PFSK-1 (cell line): Measurements from ENCODE around the gene PSMB7.

ENCODE experiments used
- FOXP2 ChIP-seq: optimal IDR thresholded peaks from 2 replicates; pipeline ENCODE3; 2011; ENCODE audit warnings: borderline replicate concordance, control low read depth, inconsistent platforms; ENCODE audit not compliant: insufficient read depth; ENCODE audit errors: extremely low read length, extremely low read depth
- POLR2AphosphoS5 ChIP-seq: IDR thresholded peaks from 2 replicates; pipeline ENCODE4 v1.6.1; 2012; ENCODE audit warnings: low read depth, mild to moderate bottlenecking, control low read depth, low read length, moderate library complexity
- SIN3A ChIP-seq: IDR thresholded peaks from 2 replicates; pipeline ENCODE4 v1.6.1; 2012; ENCODE audit warnings: mild to moderate bottlenecking, low read length, moderate library complexity, borderline replicate concordance; ENCODE audit not compliant: insufficient read depth
- TAF1 ChIP-seq: IDR thresholded peaks from 2 replicates; pipeline ENCODE4 v1.6.1; 2012; ENCODE audit warnings: low read length, control low read depth, borderline replicate concordance; ENCODE audit not compliant: insufficient read depth
- TF ChIP-seq, protein P1 (sequence below), 2 experiments: IDR thresholded peaks; 2 replicates each; pipeline versions ENCODE4 v1.6.1 to v1.8.0; 2011 to 2012; ENCODE audit warnings: low read depth in 2 of 2, low read length in 2 of 2, control low read depth in 1 of 2, inconsistent platforms in 1 of 2, mild to moderate bottlenecking in 1 of 2, moderate library complexity in 1 of 2; ENCODE audit not compliant: insufficient read depth in 1 of 2

The PSMB7 gene

DNA sequence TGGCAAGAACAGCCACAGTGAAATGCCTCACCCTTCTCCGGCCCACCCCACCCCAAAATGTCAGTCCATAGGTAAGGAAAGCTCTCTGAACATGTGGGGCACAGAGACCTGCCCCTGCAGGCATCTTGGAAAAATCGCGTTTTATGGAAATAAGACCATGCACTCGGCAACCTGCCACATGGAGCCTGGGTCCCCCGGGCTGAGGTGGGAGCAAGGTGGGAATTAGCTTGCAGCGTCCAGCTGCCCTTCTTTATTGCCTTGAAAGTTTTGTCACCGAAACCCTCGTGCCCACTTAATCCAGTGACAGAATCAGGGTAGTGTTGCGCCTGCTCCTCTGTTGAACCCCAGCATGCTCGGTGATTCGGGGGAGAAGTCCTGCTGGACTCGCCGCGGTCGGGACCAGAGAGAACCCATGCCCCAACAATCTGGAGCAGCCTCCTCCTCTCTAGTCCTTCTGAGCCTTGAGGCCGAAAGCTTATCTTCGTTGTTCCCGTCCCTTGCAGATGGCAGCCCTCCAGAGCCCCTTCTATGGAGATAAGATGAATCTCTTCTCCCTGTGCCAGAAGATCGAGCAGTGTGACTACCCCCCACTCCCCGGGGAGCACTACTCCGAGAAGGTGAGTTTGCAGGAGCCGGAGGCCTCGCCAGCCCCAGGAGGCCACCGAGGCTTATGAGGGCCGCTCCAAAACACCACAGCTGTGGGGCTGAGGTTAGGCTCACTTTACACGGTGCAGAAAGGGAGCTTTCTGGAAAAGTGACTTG lies 67.9 kb downstream of the PSMB7 start:
- TF ChIP-seq, protein P1, sequence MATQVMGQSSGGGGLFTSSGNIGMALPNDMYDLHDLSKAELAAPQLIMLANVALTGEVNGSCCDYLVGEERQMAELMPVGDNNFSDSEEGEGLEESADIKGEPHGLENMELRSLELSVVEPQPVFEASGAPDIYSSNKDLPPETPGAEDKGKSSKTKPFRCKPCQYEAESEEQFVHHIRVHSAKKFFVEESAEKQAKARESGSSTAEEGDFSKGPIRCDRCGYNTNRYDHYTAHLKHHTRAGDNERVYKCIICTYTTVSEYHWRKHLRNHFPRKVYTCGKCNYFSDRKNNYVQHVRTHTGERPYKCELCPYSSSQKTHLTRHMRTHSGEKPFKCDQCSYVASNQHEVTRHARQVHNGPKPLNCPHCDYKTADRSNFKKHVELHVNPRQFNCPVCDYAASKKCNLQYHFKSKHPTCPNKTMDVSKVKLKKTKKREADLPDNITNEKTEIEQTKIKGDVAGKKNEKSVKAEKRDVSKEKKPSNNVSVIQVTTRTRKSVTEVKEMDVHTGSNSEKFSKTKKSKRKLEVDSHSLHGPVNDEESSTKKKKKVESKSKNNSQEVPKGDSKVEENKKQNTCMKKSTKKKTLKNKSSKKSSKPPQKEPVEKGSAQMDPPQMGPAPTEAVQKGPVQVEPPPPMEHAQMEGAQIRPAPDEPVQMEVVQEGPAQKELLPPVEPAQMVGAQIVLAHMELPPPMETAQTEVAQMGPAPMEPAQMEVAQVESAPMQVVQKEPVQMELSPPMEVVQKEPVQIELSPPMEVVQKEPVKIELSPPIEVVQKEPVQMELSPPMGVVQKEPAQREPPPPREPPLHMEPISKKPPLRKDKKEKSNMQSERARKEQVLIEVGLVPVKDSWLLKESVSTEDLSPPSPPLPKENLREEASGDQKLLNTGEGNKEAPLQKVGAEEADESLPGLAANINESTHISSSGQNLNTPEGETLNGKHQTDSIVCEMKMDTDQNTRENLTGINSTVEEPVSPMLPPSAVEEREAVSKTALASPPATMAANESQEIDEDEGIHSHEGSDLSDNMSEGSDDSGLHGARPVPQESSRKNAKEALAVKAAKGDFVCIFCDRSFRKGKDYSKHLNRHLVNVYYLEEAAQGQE (IDR thresholded peaks at IDR 0.05; ENCODE audit: insufficient read depth in 1 of 2, low read depth in 2 of 2, low read length in 2 of 2) = no peak
- TF ChIP-seq TAF1 (no peak), POLR2AphosphoS5 (no peak), SIN3A (no peak), FOXP2 (no peak)

DNA sequence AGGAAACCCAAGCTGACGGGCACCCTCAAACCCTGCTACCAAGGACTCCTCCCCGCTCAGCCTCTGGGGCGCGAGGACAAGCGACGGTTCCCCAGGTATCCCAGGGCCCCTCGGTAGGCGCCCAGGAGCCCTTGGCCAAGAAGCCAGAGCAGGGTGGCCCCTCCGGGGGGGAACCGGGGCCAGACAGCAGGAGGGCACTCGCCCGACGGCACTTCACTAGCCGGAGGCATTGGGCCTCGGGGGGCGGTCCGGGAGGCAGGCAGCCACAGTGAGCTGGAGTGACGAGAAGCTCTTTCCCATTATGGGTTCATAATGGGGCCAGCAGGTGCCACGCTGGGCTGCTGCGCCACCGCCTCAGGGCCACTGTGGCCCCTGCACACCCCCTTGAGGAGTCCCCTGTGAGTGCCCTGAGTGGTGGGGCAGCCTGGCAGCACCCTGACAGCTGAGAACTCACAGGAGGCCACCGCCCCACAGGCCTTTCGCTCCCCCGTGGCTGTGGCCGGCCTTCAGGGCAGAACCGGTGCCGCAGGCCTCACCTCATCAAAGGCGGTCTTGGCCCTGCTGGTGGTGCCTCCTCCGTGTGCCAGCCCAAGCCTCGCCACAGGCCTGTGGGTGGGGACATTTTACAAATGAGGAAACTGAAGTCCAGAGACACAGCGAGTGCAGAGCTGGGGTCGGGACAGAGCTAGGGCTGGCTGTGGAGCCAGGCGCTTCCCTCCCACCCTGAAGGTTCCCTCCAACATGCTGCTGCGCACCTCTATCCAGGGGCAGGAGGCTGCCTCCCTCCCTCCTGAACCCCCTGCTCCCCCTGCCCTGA lies 68.7 kb downstream of the PSMB7 start:
- TF ChIP-seq FOXP2 (no peak), POLR2AphosphoS5 (no peak), SIN3A (no peak), TAF1 (no peak)
- TF ChIP-seq, protein P1 (IDR thresholded peaks at IDR 0.05; ENCODE audit: insufficient read depth in 1 of 2, low read depth in 2 of 2, low read length in 2 of 2) = no peak

DNA sequence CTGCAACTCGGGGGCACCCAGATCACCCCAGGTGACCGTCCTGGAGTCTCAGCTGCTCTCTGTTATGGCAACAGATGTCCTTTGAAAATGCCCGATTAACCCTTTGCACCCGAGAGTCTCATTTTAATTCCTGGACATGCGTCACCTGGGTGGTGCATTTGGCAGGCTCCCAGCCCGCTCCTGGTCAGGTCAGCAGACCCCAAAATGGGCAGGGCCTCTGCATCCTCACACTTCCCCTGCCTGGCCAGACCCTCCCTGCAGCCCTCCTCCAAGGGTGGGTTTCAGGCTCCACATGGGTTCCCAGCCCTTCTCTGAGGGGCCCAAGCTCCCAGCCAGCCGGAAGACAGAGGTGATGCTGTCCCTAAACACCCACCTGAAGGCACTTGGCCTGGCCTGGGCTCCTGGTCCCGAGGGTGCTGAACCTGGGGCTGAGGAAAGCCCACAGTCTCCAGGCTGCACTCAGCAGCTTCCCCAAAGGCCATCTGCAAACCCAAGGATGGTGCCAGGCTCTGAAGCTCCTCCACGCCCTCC lies 69.4 kb downstream of the PSMB7 start:
- TF ChIP-seq SIN3A (no peak), TAF1 (no peak), POLR2AphosphoS5 (no peak), FOXP2 (no peak)
- TF ChIP-seq, protein P1 (IDR thresholded peaks at IDR 0.05; ENCODE audit: insufficient read depth in 1 of 2, low read depth in 2 of 2, low read length in 2 of 2) = no peak

DNA sequence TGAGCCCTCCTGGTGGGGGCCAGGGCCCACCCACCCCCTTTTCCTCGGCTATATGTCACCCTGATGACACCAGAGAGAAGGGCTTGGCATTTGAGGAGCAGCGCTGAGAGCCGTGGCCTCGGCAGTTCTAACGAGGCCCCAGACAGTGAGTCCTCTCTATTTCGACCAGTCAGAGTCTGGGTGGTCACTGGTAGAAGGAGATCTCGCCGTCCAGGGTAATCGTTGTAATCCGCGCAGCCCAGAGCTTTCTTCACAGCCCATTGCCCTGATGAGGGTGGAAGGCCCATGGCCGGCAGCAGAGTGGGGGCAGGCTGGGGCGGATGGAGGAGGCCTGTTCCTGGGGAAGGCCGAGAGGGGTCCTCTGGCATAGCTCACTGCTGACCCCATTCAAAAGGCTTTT lies 70.2 kb downstream of the PSMB7 start:
- TF ChIP-seq, protein P1 (IDR thresholded peaks at IDR 0.05; ENCODE audit: insufficient read depth in 1 of 2, low read depth in 2 of 2, low read length in 2 of 2) = no peak
- TF ChIP-seq FOXP2 (no peak), POLR2AphosphoS5 (no peak), TAF1 (no peak), SIN3A (no peak)
